ENCODE data around the gene INSM2. TPM values are rescaled to one million over a fixed set of nuclear protein-coding genes. Genes with fewer than 3 reads are reported as not detected.

Gene INSM2
- total RNA-seq, 2 experiments from 2014 or later = 0.09 TPM; not detected in 1

- Histone ChIP-seq H2AFZ (ENCODE audit: low read length) (no peak overlapping the region), H3K79me2 (ENCODE audit: insufficient read depth, low read depth, low read length) (no peaks in the 10 kb centered on the region), H3K36me3 (ENCODE audit: insufficient read depth, low read length) (no peaks in the 10 kb centered on the region), H3K4me3 (ENCODE audit: low read depth, low read length, poor library complexity, severe bottlenecking) (no peak overlapping the region), H3K4me2 (ENCODE audit: low read length) (no peak overlapping the region), H3K4me1 (ENCODE audit: insufficient read depth, low read length, poor library complexity, severe bottlenecking) (no peaks in the 10 kb centered on the region), H3K27ac (ENCODE audit: low read depth, low read length, poor library complexity, severe bottlenecking) (no peak overlapping the region), H3K9me3 (ENCODE audit: low read length) (no peaks in the 10 kb centered on the region), H4K20me1 (ENCODE audit: insufficient read depth, low read length) (no peaks in the 10 kb centered on the region), H3K9me2 (ENCODE audit: insufficient read depth, low read length) (no peaks in the 10 kb centered on the region)
- ChIA-PET POLR2A (no interaction called here), CTCF (ENCODE audit: unreplicated experiment) (no interaction called here)
- intact Hi-C loops (cut with micrococcal nuclease; ENCODE audit: unreplicated experiment) = no loop called here
- BruUV-seq (replicated peaks) = no TSS peak
- DNase-seq (ENCODE audit: low spot score) = no peak
- TF ChIP-seq, protein P1, sequence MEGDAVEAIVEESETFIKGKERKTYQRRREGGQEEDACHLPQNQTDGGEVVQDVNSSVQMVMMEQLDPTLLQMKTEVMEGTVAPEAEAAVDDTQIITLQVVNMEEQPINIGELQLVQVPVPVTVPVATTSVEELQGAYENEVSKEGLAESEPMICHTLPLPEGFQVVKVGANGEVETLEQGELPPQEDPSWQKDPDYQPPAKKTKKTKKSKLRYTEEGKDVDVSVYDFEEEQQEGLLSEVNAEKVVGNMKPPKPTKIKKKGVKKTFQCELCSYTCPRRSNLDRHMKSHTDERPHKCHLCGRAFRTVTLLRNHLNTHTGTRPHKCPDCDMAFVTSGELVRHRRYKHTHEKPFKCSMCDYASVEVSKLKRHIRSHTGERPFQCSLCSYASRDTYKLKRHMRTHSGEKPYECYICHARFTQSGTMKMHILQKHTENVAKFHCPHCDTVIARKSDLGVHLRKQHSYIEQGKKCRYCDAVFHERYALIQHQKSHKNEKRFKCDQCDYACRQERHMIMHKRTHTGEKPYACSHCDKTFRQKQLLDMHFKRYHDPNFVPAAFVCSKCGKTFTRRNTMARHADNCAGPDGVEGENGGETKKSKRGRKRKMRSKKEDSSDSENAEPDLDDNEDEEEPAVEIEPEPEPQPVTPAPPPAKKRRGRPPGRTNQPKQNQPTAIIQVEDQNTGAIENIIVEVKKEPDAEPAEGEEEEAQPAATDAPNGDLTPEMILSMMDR (conservative IDR thresholded peaks at IDR 0.05; ENCODE audit: low read length) = no peak
- no peak for TF ChIP-seq EZH2phosphoT487 (IDR thresholded peaks at IDR 0.05; ENCODE audit: borderline replicate concordance, low read depth, low read length)
Measured at GRCh38 chr14:35573911-35574310, 39.9 kb downstream of the INSM2 start.

DNA sequence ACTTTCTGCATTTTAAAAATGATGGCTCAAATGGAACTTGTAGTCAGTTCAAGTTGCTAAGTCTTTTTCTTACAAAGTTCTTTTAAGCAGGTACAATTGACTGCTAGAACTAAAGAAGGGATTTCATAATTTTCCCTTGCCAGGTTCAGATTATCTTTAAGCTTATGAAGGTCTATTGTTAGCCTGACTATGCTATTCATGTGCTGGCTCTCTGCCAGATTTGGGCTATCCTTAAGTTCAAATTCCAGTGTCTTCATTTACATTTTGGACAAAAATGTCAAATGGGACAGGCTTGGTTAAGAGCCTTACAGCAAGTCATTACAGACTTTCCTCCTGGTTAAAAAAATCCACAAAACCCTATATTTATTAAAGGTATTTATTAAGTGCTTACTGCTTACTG is 42.3 kb downstream of the INSM2 start:
- no peaks in the 10 kb centered on the region for H3K9me3 ChIP-seq (ENCODE audit: low read length)
- no peaks in the 10 kb centered on the region for H3K9me2 ChIP-seq (ENCODE audit: insufficient read depth, low read length)
- no peaks in the 10 kb centered on the region for H3K4me1 ChIP-seq (ENCODE audit: insufficient read depth, low read length, poor library complexity, severe bottlenecking)
- intact Hi-C loops (cut with micrococcal nuclease; ENCODE audit: unreplicated experiment) = no loop called here
- no peak overlapping the region for H3K27ac ChIP-seq (ENCODE audit: low read depth, low read length, poor library complexity, severe bottlenecking)
- H3K4me2 ChIP-seq (ENCODE audit: low read length) = no peak overlapping the region
- no peak overlapping the region for H3K4me3 ChIP-seq (ENCODE audit: low read depth, low read length, poor library complexity, severe bottlenecking)
- H4K20me1 ChIP-seq (ENCODE audit: insufficient read depth, low read length) = no peaks in the 10 kb centered on the region
- TF ChIP-seq EZH2phosphoT487 (IDR thresholded peaks at IDR 0.05; ENCODE audit: borderline replicate concordance, low read depth, low read length) = no peak
- TF ChIP-seq, protein P1 (conservative IDR thresholded peaks at IDR 0.05; ENCODE audit: low read length) = no peak
- BruUV-seq (replicated peaks) = no TSS peak
- H2AFZ ChIP-seq (ENCODE audit: low read length) = no peak overlapping the region
- DNase-seq (ENCODE audit: low spot score) = no peak
- POLR2A ChIA-PET = interaction anchor here (0.6 to 1.0 kb wide), 2 partner anchors 33 to 47 kb away, joined by 3 read pairs; no protein-coding TSS in a partner anchor
- CTCF ChIA-PET (ENCODE audit: unreplicated experiment) = no interaction called here
- no peaks in the 10 kb centered on the region for H3K79me2 ChIP-seq (ENCODE audit: insufficient read depth, low read depth, low read length)
- no peaks in the 10 kb centered on the region for H3K36me3 ChIP-seq (ENCODE audit: insufficient read depth, low read length)

- no peak overlapping the region for H3K4me2 ChIP-seq (ENCODE audit: low read length)
- no peaks in the 10 kb centered on the region for H3K79me2 ChIP-seq (ENCODE audit: insufficient read depth, low read depth, low read length)
- DNase-seq (ENCODE audit: low spot score) = no peak
- H2AFZ ChIP-seq (ENCODE audit: low read length) = no peak overlapping the region
- H3K9me2 ChIP-seq (ENCODE audit: insufficient read depth, low read length) = no peaks in the 10 kb centered on the region
- intact Hi-C loops (cut with micrococcal nuclease; ENCODE audit: unreplicated experiment) = no loop called here
- ChIA-PET CTCF (ENCODE audit: unreplicated experiment) (no interaction called here), POLR2A (no interaction called here)
- no peaks in the 10 kb centered on the region for H3K4me1 ChIP-seq (ENCODE audit: insufficient read depth, low read length, poor library complexity, severe bottlenecking)
- H3K27ac ChIP-seq (ENCODE audit: low read depth, low read length, poor library complexity, severe bottlenecking) = no peak overlapping the region
- no peaks in the 10 kb centered on the region for H3K9me3 ChIP-seq (ENCODE audit: low read length)
- no TSS peak for BruUV-seq (replicated peaks)
- no peaks in the 10 kb centered on the region for H4K20me1 ChIP-seq (ENCODE audit: insufficient read depth, low read length)
- TF ChIP-seq, protein P1 (conservative IDR thresholded peaks at IDR 0.05; ENCODE audit: low read length) = no peak
- TF ChIP-seq EZH2phosphoT487 (IDR thresholded peaks at IDR 0.05; ENCODE audit: borderline replicate concordance, low read depth, low read length) = no peak
- no peak overlapping the region for H3K4me3 ChIP-seq (ENCODE audit: low read depth, low read length, poor library complexity, severe bottlenecking)
- no peaks in the 10 kb centered on the region for H3K36me3 ChIP-seq (ENCODE audit: insufficient read depth, low read length)
Measured at GRCh38 chr14:35576856-35577255, 42.9 kb downstream of the INSM2 start.

Data from OCI-LY7 (cell line).